Muscle of arm (tissue), 12 donors: ENCODE results near the gene NEDD8. TPM values are rescaled to one million over a fixed set of nuclear protein-coding genes. Genes with fewer than 3 reads are reported as not detected.
"Not testable (repeated sequence)": the region's sequence is repeated elsewhere in the genome, so short reads cannot be mapped to it uniquely, and the experiment has no call there.

Source experiments
- DNase-seq: peaks from one replicate; pipeline ENCODE4 v3.0.0-alpha.2; 2013
- polyA plus RNA-seq, 12 donors: library from polyadenylated mRNA; unstranded; fragments of 120-200 nt; gene quantifications; one replicate each; pipeline ENCODE4 v1.2.1, GENCODE V29; 2013; ENCODE audit not compliant: insufficient read length in 12 of 12

NEDD8 gene
- polyA plus RNA-seq, 12 donors: 123 to 211 (median 177) TPM; not detected in 1

DNA sequence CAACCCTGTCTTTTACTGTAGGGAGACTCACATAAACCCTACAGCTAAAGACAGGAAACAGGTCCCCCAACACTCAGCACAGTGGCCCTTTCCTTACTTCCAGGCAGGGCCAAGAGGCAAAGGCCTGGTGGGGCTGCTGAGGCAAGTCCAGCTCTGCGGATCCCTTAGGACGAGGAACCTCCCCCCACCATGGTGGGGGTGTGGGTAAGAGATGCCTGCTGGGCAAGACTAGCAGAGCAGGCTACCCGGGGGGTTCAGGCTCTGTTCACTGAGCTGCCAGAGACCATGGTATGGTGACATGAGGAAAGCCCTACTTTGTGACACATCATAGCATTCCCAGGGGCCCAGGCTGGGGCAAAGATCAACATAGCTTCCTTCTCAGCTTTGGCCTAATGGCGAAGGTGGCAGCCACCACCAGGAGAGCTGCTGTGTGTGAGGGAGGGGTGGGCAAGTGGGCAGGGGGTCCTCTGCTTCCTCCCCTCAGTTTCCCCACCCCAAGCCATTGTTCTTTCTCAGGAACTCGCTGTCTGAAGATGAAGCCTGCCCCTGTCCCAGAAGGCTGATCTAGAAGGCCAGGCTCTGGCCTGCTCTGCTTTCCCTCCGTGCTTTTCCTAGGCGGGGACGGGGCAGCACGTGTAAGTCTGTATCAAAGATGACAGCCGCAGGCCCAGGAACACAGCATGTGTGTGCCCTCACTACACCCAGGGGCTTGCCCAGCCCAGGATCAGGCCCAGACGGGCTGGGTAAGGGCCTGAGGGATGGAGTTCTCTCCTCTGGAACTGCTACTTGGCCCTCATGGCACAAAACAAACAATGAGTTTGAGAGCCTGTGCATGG is 20.3 kb upstream of the NEDD8 start:
- DNase-seq: no peak

DNA sequence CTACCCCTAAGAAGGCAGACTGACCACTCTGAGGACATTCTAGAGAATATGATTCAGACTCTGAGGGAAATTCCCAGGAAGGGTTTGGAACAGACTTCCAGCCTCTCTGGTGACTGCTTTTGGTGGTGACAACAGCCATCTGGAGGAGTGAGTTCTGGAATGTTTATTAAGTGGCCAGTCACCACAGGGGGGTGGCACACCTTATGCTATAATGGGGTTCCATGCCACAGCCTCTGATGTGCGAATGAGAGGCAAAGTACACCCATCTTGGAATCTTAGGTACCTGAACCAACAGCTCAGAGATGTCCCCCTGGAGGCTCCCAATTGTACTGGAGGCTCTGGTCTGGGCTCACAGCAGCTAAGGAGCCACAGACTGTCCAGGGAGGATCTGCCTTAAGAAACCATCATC is 19.7 kb upstream of the NEDD8 start:
- no peak for DNase-seq

DNA sequence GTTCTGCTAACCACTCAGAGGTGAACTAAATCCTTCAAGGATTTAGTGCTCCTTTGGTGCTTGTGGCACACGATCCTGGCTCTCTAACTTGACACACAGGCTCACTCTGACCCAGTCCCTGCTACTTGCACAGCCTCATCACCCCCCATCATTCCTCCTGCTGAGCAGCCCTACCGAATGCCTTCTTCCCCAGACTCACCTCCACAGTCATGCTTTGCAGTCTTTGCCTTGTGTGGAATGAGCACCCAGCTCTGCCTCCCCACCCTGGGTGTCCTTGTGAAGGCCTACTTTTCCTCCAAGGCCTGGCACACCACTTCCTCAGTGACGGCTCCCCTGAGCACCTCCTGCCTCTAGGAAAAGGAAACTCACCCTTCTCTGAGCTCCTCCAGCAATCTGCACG is 18.2 kb upstream of the NEDD8 start:
- no peak for DNase-seq

DNA sequence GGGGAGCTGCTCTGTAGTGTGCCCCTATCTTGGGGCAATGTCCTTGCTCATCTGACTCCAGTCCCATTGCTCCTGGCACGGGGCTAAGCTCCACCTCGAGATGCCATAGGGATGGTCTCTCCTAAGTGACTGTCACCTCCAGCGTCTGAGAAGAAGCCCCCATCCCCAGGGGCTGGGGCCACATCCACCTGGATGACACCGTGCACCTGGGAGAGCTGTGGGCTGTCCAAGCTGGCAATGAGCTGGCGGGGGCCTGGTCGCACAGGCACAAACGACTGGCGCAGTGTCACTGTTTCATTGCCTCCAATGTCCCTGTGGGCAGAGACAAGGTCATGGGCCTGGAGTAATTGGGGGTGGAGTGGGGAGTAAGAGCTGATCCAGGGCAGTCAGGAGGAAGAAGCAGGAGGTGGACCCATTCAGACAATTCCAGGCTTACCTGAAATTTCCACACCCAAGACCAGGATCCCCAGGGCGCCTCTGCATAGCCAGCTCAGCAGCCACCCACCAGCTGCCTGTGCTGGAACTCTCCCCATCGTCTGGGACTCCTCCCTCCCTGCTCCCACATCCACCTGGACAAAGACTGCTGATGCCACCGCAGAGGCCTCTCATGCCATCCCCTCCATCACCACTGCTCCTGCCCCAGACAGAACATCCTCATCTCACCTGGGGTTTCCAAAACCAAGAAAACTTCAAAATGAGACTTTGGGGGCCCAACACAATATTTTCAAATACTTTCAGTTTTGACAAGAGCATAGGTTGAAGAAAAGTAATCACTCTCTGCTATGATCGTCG is 17.3 kb upstream of the NEDD8 start:
- DNase-seq: no peak

DNA sequence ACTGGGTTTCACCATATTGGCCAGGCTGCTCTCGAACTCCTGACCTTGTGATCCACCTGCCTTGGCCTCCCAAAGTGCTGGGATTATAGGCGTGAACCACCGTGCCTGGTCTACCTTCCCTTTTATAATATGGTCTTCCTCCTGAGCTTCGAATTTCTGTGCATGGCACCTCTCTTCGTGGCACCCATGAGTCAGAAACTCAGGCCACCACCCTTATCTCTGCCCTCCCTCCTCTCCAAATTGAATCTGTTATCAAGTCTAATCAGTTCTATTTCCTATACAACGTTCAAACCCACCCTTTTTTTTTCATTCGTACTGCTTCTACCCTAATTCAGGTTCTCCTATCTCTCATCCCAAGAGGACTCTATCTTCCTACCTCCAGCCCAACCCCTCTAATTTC is 15.3 kb upstream of the NEDD8 start:
- DNase-seq: no peak

DNA sequence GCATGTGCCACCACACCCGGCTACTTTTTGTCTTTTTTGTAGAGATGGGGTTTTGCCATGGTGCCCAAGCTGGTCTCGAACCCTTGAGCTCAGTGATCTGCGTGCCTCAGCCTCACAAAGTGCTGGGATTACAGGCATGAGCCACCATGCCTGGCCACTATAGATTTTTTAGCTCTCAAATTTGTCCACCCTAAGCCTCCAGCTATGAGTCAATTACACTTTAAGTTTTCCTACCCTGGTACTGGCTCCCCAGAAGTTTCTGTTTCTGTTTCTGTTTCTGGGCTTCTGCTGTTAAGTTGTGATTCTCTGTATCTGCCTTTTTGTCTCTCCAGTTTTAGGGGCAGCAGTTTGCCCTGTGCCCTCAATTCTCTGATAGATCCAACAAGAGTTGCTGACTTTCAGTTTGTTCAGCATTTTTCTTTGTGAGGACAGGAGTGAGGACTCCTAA is 14.6 kb upstream of the NEDD8 start:
- DNase-seq: no peak

DNA sequence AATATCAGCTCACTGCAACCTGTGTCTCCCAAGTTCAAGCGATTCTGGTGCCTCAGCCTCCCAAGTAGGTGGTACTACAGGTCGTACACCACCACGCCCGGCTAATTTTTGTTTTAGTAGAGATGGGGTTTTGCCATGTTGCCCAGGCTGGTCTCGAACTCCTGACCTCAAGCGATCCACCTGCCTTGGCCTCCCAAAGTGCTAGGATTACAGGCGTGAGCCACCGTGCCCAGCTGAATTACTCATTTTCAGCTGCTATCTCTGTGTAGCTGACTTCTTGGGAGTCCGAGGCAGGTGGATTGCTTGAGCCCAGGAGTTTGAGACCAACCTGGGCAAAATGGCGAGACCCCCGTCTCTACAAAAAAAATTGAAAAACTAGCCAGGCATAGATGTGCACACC is 13.2 kb upstream of the NEDD8 start:
- not testable (repeated sequence) for DNase-seq

DNA sequence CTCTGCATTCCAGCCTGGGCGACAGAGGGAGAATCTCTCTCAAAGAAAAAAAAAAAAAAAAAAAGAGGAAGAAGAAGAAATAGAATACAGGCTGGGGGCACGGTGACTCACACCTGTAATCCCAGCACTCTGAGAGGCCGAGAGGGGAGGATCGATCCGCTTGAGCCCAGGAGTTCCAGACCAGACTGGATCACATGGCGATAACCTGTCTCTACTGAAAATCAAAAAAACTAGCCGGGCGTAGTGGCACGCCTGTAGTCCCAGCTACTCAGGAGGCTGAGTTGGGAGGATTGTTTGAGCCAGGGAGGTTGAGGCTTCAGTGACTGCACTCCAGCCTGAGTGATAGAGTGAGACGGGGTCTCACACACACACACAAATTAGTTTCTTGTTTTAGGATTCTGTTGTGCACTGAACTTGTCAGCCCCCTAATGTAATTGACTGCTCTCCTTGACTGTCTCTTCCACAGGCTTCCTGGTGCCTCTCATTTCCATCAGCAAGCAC is 11.2 kb upstream of the NEDD8 start:
- DNase-seq: no peak

DNA sequence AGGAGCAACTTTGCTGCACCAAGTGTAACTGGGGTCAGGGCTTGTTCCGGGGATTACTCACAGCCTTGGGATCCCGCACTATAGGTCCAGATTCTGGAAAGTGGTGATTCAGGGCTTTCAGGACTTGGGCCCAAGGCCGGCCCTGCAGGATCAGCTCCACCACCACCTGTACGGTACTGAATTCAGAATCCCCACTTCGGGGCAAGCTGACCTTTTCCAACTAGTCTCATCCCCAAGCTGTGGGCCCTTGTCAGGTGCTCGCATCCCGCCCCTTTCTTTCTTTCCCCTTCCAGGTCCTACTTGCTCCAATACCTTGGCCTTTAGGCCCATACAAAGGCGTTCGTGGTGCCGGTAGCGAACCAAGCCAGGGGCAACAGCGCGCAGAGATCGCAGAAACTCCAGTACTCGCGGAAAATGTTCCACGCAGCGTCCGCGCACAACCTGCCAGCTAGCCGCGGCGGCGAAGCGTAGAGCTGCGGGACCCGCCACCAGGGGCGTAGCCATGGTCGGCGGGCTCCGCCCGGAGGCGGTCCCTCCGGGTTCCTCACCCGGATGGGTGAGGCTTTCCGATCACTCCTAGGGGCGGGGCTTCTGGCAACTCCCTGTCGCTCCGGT is 9.8 kb upstream of the NEDD8 start:
- no peak for DNase-seq

DNA sequence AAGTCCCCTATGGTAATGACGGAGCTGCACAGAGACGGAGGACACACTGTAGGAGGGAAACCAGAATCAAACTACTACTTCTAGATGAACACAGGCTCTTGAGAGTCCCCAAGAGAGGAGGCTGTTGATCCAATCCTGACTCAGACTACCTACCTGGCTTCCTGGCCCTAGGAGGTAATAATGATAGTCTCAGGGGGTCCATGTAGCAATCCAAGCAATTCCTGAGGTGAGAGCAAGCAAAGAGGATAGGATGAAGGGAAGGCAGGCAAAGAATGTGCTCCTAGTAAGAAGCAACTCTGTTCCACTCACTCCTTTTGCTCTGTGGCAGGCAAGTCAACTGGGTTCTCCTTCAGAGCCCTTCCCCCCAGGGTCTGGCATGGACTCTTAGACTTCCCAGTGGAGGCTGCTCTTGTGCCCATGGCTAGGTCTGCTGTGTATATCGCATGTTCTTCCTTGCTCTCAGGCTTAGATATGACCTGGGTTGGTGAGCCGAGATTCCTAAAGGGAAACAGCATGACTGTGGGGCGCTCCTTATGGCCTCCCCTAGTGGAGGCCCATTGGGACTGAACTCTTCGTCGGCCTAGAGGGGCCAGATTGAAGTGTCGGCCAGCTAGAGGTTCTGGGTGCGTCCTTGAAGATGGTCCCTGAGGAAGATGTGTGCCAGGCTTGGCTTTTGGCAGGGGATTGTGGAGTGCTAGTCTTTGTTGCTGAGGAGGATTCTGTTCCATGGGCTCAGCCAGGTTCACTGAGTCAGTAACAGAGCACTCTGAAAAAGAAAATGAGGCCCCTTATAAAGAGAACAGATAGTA is 8.1 kb upstream of the NEDD8 start:
- no peak for DNase-seq

DNA sequence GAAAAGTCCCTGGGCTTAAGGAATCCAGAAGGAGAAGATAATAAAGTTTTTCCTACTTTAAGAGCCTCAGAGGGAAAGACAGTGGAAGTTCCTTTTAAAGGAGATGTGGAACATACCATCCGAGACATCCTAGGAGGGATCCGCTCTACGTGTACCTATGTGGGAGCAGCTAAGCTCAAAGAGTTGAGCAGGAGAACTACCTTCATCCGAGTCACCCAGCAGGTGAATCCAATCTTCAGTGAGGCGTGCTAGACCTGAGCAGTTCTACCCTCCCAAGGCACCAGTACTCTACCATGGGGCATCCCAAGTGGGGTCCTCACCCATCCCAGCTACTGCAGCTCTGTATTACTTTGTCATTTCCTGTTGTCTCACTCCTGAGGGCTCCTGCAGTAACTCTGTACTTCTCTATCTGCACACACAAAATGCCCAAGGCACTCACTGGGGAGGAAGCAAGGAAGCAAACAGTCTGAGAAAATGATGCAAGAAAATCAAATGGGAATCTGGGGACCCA is 6.4 kb upstream of the NEDD8 start:
- no peak for DNase-seq

DNA sequence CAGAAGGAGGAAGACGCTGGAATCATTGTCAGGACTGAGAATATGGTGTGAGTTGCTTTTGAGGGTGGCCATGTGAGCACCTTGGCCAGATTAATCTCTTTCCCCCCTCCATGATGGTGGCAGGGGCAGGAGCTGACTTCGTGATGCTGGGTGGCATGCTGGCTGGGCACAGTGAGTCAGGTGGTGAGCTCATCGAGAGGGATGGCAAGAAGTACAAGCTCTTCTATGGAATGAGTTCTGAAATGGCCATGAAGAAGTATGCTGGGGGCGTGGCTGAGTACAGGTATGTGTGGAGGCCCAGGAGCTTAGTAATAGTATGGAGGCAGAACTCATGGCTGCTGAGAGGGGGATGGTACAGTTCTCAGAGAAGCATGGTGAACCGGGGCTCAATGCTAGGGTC is 6.0 kb upstream of the NEDD8 start:
- DNase-seq: no peak

DNA sequence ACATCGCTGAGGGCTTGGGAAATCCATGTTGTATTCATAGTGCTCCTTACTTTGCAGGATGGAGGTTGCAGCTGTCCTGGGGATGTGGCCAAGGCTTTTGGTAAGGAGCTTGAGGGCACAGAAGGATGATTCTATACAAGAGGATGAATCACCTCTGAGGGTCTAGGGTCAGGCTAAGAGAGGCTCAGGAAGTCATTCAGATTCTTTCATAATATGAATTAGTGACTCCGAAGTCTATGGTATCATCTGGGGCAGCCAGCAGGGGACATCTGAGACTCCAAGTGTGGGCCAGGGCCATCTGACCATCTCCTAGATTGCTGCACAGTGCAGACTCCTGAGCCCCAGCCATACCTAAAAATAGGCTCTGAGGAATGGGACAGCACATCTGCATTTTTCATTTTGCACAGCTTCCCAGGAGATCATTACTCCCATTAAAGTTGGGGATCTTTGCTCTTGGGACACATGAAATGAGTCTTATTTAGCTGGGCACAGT is 5.3 kb upstream of the NEDD8 start:
- no peak for DNase-seq

DNA sequence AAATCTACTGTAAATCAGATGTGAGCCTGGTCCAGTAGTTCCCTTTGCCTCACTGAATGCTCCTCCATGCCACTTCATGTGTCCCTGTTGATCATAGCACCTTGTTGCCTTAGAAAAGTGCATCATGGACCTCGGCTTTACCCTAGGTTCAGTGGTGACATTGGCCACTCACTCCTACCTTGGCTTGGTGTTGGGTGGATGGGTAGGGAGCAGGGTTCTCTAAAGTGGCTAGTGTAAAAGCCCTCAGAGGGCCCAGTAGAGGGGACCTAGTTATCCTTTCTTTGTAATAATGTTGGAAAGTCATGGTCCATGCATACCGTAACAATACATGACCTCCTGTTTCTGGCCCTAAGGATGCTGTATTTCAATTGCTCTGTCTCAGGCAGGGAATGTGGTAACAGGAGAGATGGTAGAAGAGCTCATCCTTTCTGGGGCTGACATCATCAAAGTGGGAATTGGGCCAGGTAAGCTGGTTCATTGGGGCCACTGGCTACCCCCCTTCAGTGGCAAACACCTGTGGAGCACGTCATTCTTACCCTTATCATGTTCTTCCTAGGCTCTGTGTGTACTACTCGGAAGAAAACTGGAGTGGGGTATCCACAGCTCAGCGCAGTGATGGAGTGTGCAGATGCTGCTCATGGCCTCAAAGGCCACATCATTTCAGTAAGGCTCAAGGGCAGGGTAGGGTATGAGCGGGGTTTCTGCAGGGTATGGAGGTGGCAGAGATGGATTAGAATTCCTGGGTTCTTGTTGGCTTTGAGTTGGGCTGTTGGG is 4.7 kb upstream of the NEDD8 start:
- DNase-seq: no peak

DNA sequence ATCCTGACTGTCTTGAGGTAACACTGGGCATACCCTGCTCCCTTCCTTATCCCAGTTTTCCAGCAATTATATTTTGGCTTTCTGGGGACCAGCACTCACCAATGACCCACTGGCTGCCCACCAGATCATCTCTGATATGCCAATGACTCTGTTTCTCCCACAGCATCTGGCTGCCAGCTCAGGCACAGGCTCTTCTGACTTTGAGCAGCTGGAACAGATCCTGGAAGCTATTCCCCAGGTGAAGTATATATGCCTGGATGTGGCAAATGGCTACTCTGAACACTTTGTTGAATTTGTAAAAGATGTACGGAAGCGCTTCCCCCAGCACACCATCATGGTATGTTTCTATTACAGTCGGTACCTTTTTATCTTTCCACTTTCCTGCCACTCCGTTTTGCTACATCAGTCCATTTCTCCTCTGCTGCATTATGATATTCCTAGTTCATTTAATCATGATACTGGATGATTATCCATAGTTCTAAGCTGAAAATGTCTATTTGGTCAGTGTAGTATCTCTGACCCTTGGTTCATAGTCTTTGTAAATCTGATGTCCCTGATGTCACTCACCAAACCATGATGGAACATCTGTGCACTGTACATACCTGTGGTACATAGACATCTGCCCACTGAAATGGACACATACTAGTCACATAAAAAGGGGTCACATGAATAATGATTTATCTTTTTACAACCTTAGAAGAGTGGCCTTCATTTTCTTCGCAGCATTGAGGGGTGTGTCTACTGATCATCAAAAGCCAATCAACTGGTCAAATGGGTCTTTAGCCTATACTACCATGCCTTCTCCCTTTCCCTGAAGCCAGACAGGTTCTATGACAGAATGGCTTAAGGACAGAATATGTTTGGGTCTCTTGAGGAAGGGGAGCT is 3.9 kb upstream of the NEDD8 start:
- no peak for DNase-seq

DNA sequence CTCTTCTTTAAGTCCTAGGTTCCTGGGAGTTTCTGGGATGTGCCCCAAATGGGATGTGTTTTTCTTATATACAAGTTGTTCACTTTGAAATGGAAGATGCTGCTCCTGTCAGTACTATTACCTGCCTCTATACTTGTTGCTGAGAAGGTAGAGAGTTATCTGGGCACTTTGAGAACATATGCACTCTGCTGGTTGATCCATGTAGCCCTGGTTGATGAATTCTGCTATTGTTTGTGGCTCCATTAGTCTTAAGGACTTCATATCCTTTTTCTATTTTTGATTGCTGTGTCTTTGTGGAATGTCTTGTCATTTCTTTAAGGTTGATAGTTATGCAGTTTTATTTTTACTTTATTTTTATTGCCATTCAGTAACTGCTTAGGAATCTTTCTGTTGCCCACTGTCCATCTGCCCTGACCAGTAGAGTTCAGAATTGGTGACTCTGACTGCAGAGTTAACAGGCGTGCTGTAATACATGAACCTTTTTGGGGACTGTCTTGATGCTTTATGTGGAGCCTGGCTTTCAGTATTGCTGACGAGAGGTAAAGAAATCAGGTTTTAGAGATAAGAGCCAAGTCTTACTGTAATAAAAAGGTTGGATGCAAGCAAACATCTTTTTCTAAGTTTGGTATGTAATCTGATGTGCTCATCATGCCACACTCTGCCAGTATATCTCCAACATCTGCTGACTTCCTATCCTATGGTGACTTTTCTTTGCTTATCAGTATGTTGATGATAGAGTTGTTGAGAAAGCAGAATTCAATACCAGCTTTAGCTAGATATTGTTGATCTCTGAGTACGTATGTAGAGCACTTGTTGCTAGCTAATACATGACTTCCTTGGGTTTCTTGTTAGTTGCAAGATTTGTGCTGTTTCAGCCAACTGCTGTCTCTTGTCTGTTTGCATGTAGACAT is 2.2 kb upstream of the NEDD8 start:
- no peak for DNase-seq

DNA sequence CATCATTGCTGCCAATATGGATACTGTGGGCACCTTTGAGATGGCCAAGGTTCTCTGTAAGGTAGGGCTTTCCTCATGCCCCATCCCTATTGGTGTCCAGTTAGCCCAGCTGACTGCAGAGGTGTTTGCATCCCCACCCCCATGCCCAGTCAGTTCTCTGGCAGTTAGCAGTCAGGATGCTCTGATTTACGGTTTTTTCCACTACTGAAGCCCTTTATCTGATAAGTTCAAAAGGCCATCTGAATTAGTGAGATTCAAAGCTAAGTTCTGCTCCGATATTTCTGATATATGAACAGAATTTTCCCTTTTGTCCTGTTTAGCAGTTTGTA is 1.3 kb upstream of the NEDD8 start:
- DNase-seq: no peak
